A673 (cell line): Measurements from ENCODE around the gene METTL22. TPM values are rescaled to one million over a fixed set of nuclear protein-coding genes. Genes with fewer than 3 reads are reported as not detected.

ENCODE experiments used
- Bru-seq: library from RNA; stranded (reverse); fragments of 400-500 nt; gene quantifications from one replicate; lab custom pipeline; 2021; lab: Mats Ljungman, UMichigan
- BruChase-seq, 2 experiments: library from RNA; stranded (reverse); fragments of 400-500 nt; gene quantifications; one replicate each; lab custom pipeline; 2021; lab: Mats Ljungman, UMichigan
- BruUV-seq: library from RNA; stranded (reverse); fragments of 400-500 nt; replicated peaks from 2 replicates; lab custom pipeline; 2021; lab: Mats Ljungman, UMichigan
- CTCF ChIA-PET: fragments of 300-600 bp; sonication (Branson Sonifier 250); formaldehyde crosslinking; loops from one replicate; lab custom pipeline; 2022; ENCODE audit warnings: antibody characterized with exemption; lab: Charles Lee
- POLR2A ChIA-PET: fragments of 300-600 bp; sonication (Branson Sonifier 250); formaldehyde crosslinking; loops from one replicate; lab custom pipeline; 2022; ENCODE audit warnings: antibody characterized with exemption; ENCODE audit not compliant: low non-redundant PET; lab: Charles Lee
- DNase-seq: peaks from one replicate; pipeline ENCODE4 v3.0.0-alpha.2; 2015; ENCODE audit warnings: low spot score
- H3K27ac ChIP-seq: fragments of 200-600 bp; sonication (generic); 2 replicates; pipeline ENCODE4 v1.5.1; 2016; ENCODE audit warnings: mixed run types, low read depth, mild to moderate bottlenecking, mixed read lengths, antibody characterized with exemption, low read length; ENCODE audit not compliant: poor library complexity, severe bottlenecking
- H3K27me3 ChIP-seq: fragments of 200-600 bp; sonication (generic); replicated peaks from 2 replicates; pipeline ENCODE4 v1.6.1; 2017; ENCODE audit warnings: mixed run types, low read depth, mild to moderate bottlenecking, mixed read lengths, antibody characterized with exemption, low read length; ENCODE audit not compliant: insufficient read depth, poor library complexity
- H3K36me3 ChIP-seq: fragments of 200-600 bp; sonication (generic); 2 replicates; pipeline ENCODE4 v1.6.1; 2016; ENCODE audit warnings: mixed run types, mild to moderate bottlenecking, mixed read lengths, antibody characterized with exemption, low read length; ENCODE audit not compliant: insufficient read depth, poor library complexity, severe bottlenecking
- H3K4me1 ChIP-seq: fragments of 200-600 bp; sonication (generic); 2 replicates; pipeline ENCODE4 v1.6.1; 2017; ENCODE audit warnings: mixed run types, mild to moderate bottlenecking, mixed read lengths, antibody characterized with exemption, low read length; ENCODE audit not compliant: insufficient read depth, poor library complexity, severe bottlenecking
- H3K4me3 ChIP-seq: fragments of 200-600 bp; sonication (generic); 2 replicates; pipeline ENCODE4 v1.5.1; 2016; ENCODE audit warnings: low read depth, mixed run types, mild to moderate bottlenecking, mixed read lengths, low read length; ENCODE audit not compliant: poor library complexity, severe bottlenecking
- H3K9me3 ChIP-seq: fragments of 200-600 bp; sonication (generic); 2 replicates; pipeline ENCODE4 v1.6.1; 2016; ENCODE audit warnings: mixed run types, low read depth, mild to moderate bottlenecking, mixed read lengths, antibody characterized with exemption, low read length; ENCODE audit not compliant: poor library complexity, severe bottlenecking
- CTCF ChIP-seq: fragments of 300-800, 200-600 bp; sonication (generic); conservative IDR thresholded peaks from 2 replicates; pipeline ENCODE4 v1.5.1; 2017; ENCODE audit warnings: low read depth, mild to moderate bottlenecking, antibody characterized with exemption, low read length, moderate library complexity, mixed read lengths
- EZH2 ChIP-seq: fragments of 200-600 bp; sonication (generic); IDR thresholded peaks from 2 replicates; pipeline ENCODE4 v1.6.1; 2017; ENCODE audit warnings: borderline replicate concordance, low read depth, mild to moderate bottlenecking, mixed read lengths, antibody characterized with exemption, low read length; ENCODE audit not compliant: poor library complexity, severe bottlenecking
- intact Hi-C: fragments of 100-400 bp; cut with micrococcal nuclease; formaldehyde crosslinking; loops from one replicate; pipeline ENCODE4 v1.10.0; 2022; ENCODE audit not compliant: unreplicated experiment
- long read RNA-seq: library from polyadenylated mRNA; stranded (forward); transcript quantifications from one replicate; pipeline ENCODE4 v2.0.0, GENCODE V29; 2022
- total RNA-seq: library from RNA; stranded (reverse); gene quantifications from 2 replicates; pipeline ENCODE4 v1.2.3, GENCODE V29; 2021

Gene METTL22, protein sequence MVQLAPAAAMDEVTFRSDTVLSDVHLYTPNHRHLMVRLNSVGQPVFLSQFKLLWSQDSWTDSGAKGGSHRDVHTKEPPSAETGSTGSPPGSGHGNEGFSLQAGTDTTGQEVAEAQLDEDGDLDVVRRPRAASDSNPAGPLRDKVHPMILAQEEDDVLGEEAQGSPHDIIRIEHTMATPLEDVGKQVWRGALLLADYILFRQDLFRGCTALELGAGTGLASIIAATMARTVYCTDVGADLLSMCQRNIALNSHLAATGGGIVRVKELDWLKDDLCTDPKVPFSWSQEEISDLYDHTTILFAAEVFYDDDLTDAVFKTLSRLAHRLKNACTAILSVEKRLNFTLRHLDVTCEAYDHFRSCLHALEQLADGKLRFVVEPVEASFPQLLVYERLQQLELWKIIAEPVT
- 91.2 and 116 TPM in 2 replicates for total RNA-seq
- percentile 82 among the genes with signal in this experiment for Bru-seq, nascent RNA
- percentile 85 among the genes with signal in this experiment for BruChase-seq, experiment 1, labeled RNA remaining after a 2-hour chase
- BruChase-seq, experiment 2, labeled RNA remaining after a 6-hour chase, result percentile 80 among the genes with signal in this experiment
- long read RNA-seq, full-length matches to known transcripts, result 49 of 96 reads
- long read RNA-seq, partial matches to known transcripts, result 10 of 96 reads
- long read RNA-seq, other reads (novel, unspliced or antisense), result 37 of 96 reads

GRCh38 chr16:8621572-8622314, at the start of gene METTL22:
TSS of gene METTL22 (plus strand) at chr16:8621698. CDS start at chr16:8625666, 3,968 bp downstream.
- peaks cover 24% of the 10 kb centered on the region for H3K4me1 ChIP-seq
- intact Hi-C loops, result loop anchor here (2.0 kb wide), 1 partner anchor 45 kb away; no protein-coding TSS in a partner anchor
- ChIA-PET CTCF (no interaction called here), POLR2A (interaction anchor here (0.6 to 0.7 kb wide), 3 partner anchors 8 to 256 kb away, joined by 3 to 4 read pairs (median 3); no protein-coding TSS in a partner anchor)
- no peaks in the 10 kb centered on the region for H3K9me3 ChIP-seq
- peak within 1 kb of the TSS; percentile 93 for H3K27ac ChIP-seq
- no peak for TF ChIP-seq EZH2
- TF ChIP-seq CTCF, result no peak
- peaks cover 23% of the 10 kb centered on the region for H3K36me3 ChIP-seq
- peak; percentile 91 for DNase-seq
- TSS peak; percentile 57 for BruUV-seq
- peak within 1 kb of the TSS; percentile 90 for H3K4me3 ChIP-seq
- no peaks in the 10 kb centered on the region for H3K27me3 ChIP-seq

GRCh38 chr16:8572063-8572918, 49.2 kb upstream of the METTL22 start:
- H3K36me3 ChIP-seq, result no peaks in the 10 kb centered on the region
- no peak overlapping the region for H3K4me3 ChIP-seq
- CTCF ChIA-PET, result interaction anchor here (0.6 to 1.3 kb wide), 2 partner anchors 63 to 625 kb away, joined by 4 read pairs; no protein-coding TSS in a partner anchor
- TF ChIP-seq EZH2, result no peak
- no peak for TF ChIP-seq CTCF
- peak overlapping the region; percentile 100 for H3K27ac ChIP-seq
- H3K9me3 ChIP-seq, result no peaks in the 10 kb centered on the region
- intact Hi-C loops, result loop anchor here (2.0 to 10.0 kb wide), 2 partner anchors 83 to 563 kb away; no protein-coding TSS in a partner anchor
- peaks cover 77% of the 10 kb centered on the region for H3K4me1 ChIP-seq
- no peaks in the 10 kb centered on the region for H3K27me3 ChIP-seq
- no TSS peak for BruUV-seq
- DNase-seq, result peak; percentile 5
- POLR2A ChIA-PET, result no interaction called here
